IMR-90 (cell line): ENCODE measurements around the gene CSF1. TPM values are rescaled to one million over a fixed set of nuclear protein-coding genes. Genes with fewer than 3 reads are reported as not detected.

Experiments
- ATAC-seq: fragments of 200-7000 bp; cut with Tn5 transposase; 2 replicates; pipeline ENCODE4 v1.9.1; 2020; ENCODE audit warnings: low read depth, mild to moderate bottlenecking, moderate library complexity
- BruUV-seq: library from RNA; stranded (reverse); fragments of 400-500 nt; replicated peaks from 2 replicates; lab custom pipeline; 2021; lab: Mats Ljungman, UMichigan
- CTCF ChIA-PET: fragments of 300-600 bp; formaldehyde crosslinking; extraction: SDS; loops from one replicate; lab custom pipeline; 2021; ENCODE audit warnings: antibody characterized with exemption; lab: Yijun Ruan, JAX
- POLR2A ChIA-PET: fragments of 300-600 bp; sonication (Branson Sonifier 250); formaldehyde crosslinking; loops from one replicate; lab custom pipeline; 2022; ENCODE audit warnings: antibody characterized with exemption; ENCODE audit not compliant: unreplicated experiment; lab: Charles Lee
- DNase-seq: peaks from one replicate; pipeline ENCODE4 v3.0.0; 2013
- H2AFZ ChIP-seq: replicated peaks from 2 replicates; pipeline ENCODE3; 2013; ENCODE audit warnings: low read length, mild to moderate bottlenecking; ENCODE audit not compliant: poor library complexity
- H2AK5ac ChIP-seq: 2 replicates; pipeline ENCODE4 v1.6.1; 2013; ENCODE audit warnings: low read depth, low read length, inconsistent platforms
- H2AK9ac ChIP-seq: replicated peaks from 2 replicates; pipeline ENCODE3; 2013; ENCODE audit warnings: mild to moderate bottlenecking, low read depth, low read length, moderate library complexity; ENCODE audit not compliant: poor library complexity
- H2BK120ac ChIP-seq: 2 replicates; pipeline ENCODE4 v1.6.1; 2013; ENCODE audit warnings: low read depth, low read length, inconsistent platforms
- H2BK15ac ChIP-seq: 3 replicates; pipeline ENCODE4 v1.6.1; 2013; ENCODE audit warnings: low read depth, low read length, inconsistent platforms
- H2BK20ac ChIP-seq: 2 replicates; pipeline ENCODE4 v1.6.1; 2013; ENCODE audit warnings: low read depth, mild to moderate bottlenecking, inconsistent platforms, low read length, moderate library complexity
- H2BK5ac ChIP-seq: 2 replicates; pipeline ENCODE4 v1.6.1; 2013; ENCODE audit warnings: mild to moderate bottlenecking, low read depth, low read length, inconsistent platforms; ENCODE audit not compliant: poor library complexity, severe bottlenecking
- H3K14ac ChIP-seq: replicated peaks from 2 replicates; pipeline ENCODE4 v1.6.1; 2013; ENCODE audit warnings: low read depth, low read length, inconsistent platforms
- H3K18ac ChIP-seq: 2 replicates; pipeline ENCODE4 v1.6.1; 2013; ENCODE audit warnings: low read depth, low read length, control low read depth
- H3K23ac ChIP-seq: 2 replicates; pipeline ENCODE4 v1.6.1; 2013; ENCODE audit warnings: low read depth, low read length, inconsistent platforms
- H3K27ac ChIP-seq: 2 replicates; pipeline ENCODE4 v1.5.1; 2013; ENCODE audit warnings: mild to moderate bottlenecking, control low read depth, low read length; ENCODE audit not compliant: insufficient read depth
- H3K27me3 ChIP-seq: 2 replicates; pipeline ENCODE4 v1.6.1; 2013; ENCODE audit warnings: low read length; ENCODE audit not compliant: control insufficient read depth, insufficient read depth
- H3K36me3 ChIP-seq: 2 replicates; pipeline ENCODE4 v1.6.1; 2013; ENCODE audit warnings: low read length, mixed read lengths; ENCODE audit not compliant: control insufficient read depth, insufficient read depth
- H3K4ac ChIP-seq: 2 replicates; pipeline ENCODE4 v1.6.1; 2013; ENCODE audit warnings: low read depth, low read length, inconsistent platforms
- H3K4me1 ChIP-seq: 2 replicates; pipeline ENCODE4 v1.6.1; 2013; ENCODE audit warnings: low read length, mixed read lengths; ENCODE audit not compliant: control insufficient read depth, insufficient read depth
- H3K4me2 ChIP-seq: 2 replicates; pipeline ENCODE4 v1.6.1; 2013; ENCODE audit warnings: low read depth, mild to moderate bottlenecking, control low read depth, low read length, moderate library complexity
- H3K4me3 ChIP-seq: 2 replicates; pipeline ENCODE4 v1.5.1; 2013; ENCODE audit warnings: low read depth, mild to moderate bottlenecking, control low read depth, low read length, moderate library complexity; ENCODE audit not compliant: insufficient read depth
- H3K56ac ChIP-seq: 2 replicates; pipeline ENCODE4 v1.6.1; 2013; ENCODE audit warnings: low read length, inconsistent platforms; ENCODE audit not compliant: insufficient read depth; ENCODE audit errors: extremely low read depth
- H3K79me1 ChIP-seq, 2 experiments: 2 replicates each; pipeline ENCODE4 v1.6.1; 2013; ENCODE audit warnings: low read length in 2 of 2, inconsistent platforms in 1 of 2, low read depth in 1 of 2
- H3K9ac ChIP-seq: 2 replicates; pipeline ENCODE4 v1.6.1; 2013; ENCODE audit warnings: low read depth, low read length, control low read depth
- H3K9me1 ChIP-seq: 2 replicates; pipeline ENCODE4 v1.6.1; 2013; ENCODE audit warnings: low read length, inconsistent platforms; ENCODE audit not compliant: insufficient read depth
- H3K9me3 ChIP-seq: 2 replicates; pipeline ENCODE4 v1.6.1; 2013; ENCODE audit warnings: low read length; ENCODE audit not compliant: control insufficient read depth, insufficient read depth
- H4K20me1 ChIP-seq: 2 replicates; pipeline ENCODE4 v1.6.1; 2013; ENCODE audit warnings: low read length, inconsistent platforms; ENCODE audit not compliant: insufficient read depth
- H4K5ac ChIP-seq: 2 replicates; pipeline ENCODE4 v1.6.1; 2013; ENCODE audit warnings: mild to moderate bottlenecking, low read depth, low read length, control low read depth
- H4K8ac ChIP-seq, 2 experiments: 2 replicates each; pipeline ENCODE4 v1.6.1; 2013; ENCODE audit warnings: low read depth in 2 of 2, low read length in 2 of 2, control low read depth in 1 of 2, inconsistent platforms in 1 of 2
- H4K91ac ChIP-seq: 2 replicates; pipeline ENCODE4 v1.6.1; 2013; ENCODE audit warnings: low read depth, low read length, inconsistent platforms; ENCODE audit not compliant: insufficient read depth
- CEBPB ChIP-seq: IDR thresholded peaks from 2 replicates; pipeline ENCODE4 v1.6.1; 2012; ENCODE audit warnings: low read depth, low read length, improper control_type of control experiment
- ELK1 ChIP-seq: fragments of 150-350 bp; IDR thresholded peaks from 2 replicates; pipeline ENCODE4 v1.6.1; 2016; ENCODE audit warnings: low read depth, mild to moderate bottlenecking, low read length, moderate library complexity, borderline replicate concordance
- FOS ChIP-seq: fragments of 150-350 bp; IDR thresholded peaks from 2 replicates; pipeline ENCODE4 v1.6.1; 2016; ENCODE audit warnings: low read depth, low read length
- POLR2A ChIP-seq: IDR thresholded peaks from 2 replicates; pipeline ENCODE4 v1.6.1; 2012; ENCODE audit warnings: mild to moderate bottlenecking, low read depth, low read length
- RAD21 ChIP-seq: IDR thresholded peaks from 2 replicates; pipeline ENCODE4 v1.6.1; 2012; ENCODE audit warnings: low read length, improper control_type of control experiment
- RCOR1 ChIP-seq: IDR thresholded peaks from 2 replicates; pipeline ENCODE4 v1.6.1; 2012; ENCODE audit warnings: mild to moderate bottlenecking, low read length, improper control_type of control experiment; ENCODE audit not compliant: insufficient replicate concordance
- WGBS, 2 experiments: methylation state at CpG; one replicate each; pipeline versions ENCODE4 v1.1.5 to v1.1.7; 2013; ENCODE audit warnings: missing lambda C conversion rate in 2 of 2; ENCODE audit not compliant: insufficient read length in 1 of 2; ENCODE audit errors: extremely low coverage in 2 of 2; 5-methylcytosine and 5-hydroxymethylcytosine counted together
- dilution Hi-C: fragments of 300-500 bp; cut with HindIII; formaldehyde crosslinking; loops from one replicate; pipeline ENCODE4 v1.14.3; 2018; ENCODE audit warnings: low sequenced_read_pairs; ENCODE audit not compliant: unreplicated experiment
- in situ Hi-C: fragments of 300-500 bp; cut with MboI; formaldehyde crosslinking; loops from 3 replicates; pipeline ENCODE4 v1.14.3; 2019; ENCODE audit warnings: low sequenced_read_pairs, inconsistent platforms, mixed read lengths
- intact Hi-C: fragments of 100-400 bp; cut with micrococcal nuclease; formaldehyde crosslinking; loops from 2 replicates; pipeline ENCODE4 v1.10.0; 2022
- polyA plus RNA-seq, 3 experiments: library from polyadenylated mRNA; depleted of rRNA; stranded (reverse); fragments of >200 nt; gene quantifications; 2 replicates each; pipeline ENCODE4 v1.2.3, GENCODE V29; 2012; ENCODE audit warnings: low replicate concordance in 1 of 3
- total RNA-seq: library from RNA; depleted of rRNA; stranded (reverse); fragments of >200 nt; gene quantifications from 2 replicates; pipeline ENCODE4 v1.2.3, GENCODE V29; 2012

The CSF1 gene
- total and polyA plus RNA-seq, 2 of the 4 experiments (the other 2 are of a cell fraction), result 14.3 to 22.0 TPM

- no peak overlapping the region for H2AK9ac ChIP-seq
- dilution Hi-C loops (no loop called here), intact Hi-C loops (no loop called here), in situ Hi-C loops (no loop called here)
- H3K18ac ChIP-seq, result no peak overlapping the region
- no peaks in the 10 kb centered on the region for H3K27me3 ChIP-seq
- no peak overlapping the region for H2BK20ac ChIP-seq
- H2BK5ac ChIP-seq, result no peak overlapping the region
- H3K27ac ChIP-seq, result no peak overlapping the region
- peaks cover 16% of the 10 kb centered on the region for H3K4me1 ChIP-seq
- no peaks in the 10 kb centered on the region for H3K9me3 ChIP-seq
- WGBS, 2 experiments, result 84% methylated on average over 2 of the region's 2 CpGs; no CpG with 5 or more reads in 1 of the 2 experiments
- H2BK15ac ChIP-seq, result no peak overlapping the region
- no TSS peak for BruUV-seq
- peaks cover 10% of the 10 kb centered on the region for H4K20me1 ChIP-seq
- H3K23ac ChIP-seq, result no peak overlapping the region
- H3K4ac ChIP-seq, result no peak overlapping the region
- H4K91ac ChIP-seq, result no peak overlapping the region
- no peak overlapping the region for H3K4me3 ChIP-seq
- no peak overlapping the region for H3K56ac ChIP-seq
- no peak overlapping the region for H2AK5ac ChIP-seq
- ATAC-seq, result peak; percentile 18; the same call in 1 of the 2 replicates
- POLR2A ChIA-PET, result no interaction called here
- H3K4me2 ChIP-seq, result no peak overlapping the region
- H3K9me1 ChIP-seq, result peaks cover 9% of the 10 kb centered on the region
- no peak overlapping the region for H2BK120ac ChIP-seq
- H2AFZ ChIP-seq, result no peak overlapping the region
- no peak overlapping the region for H4K5ac ChIP-seq
- CTCF ChIA-PET, result no interaction called here
- H3K79me1 ChIP-seq, result peaks cover 4 to 63% of the 10 kb centered on the region in 2 experiments; a peak in 3 of 4 replicates
- peak; percentile 91 for DNase-seq
- H3K14ac ChIP-seq, result no peak overlapping the region
- TF ChIP-seq RCOR1 (peak; percentile 76), FOS (peak; percentile 65), RAD21 (no peak), ELK1 (no peak), CEBPB (peak; percentile 92), POLR2A (no peak)
- H3K36me3 ChIP-seq, result peaks cover 79% of the 10 kb centered on the region
- H4K8ac ChIP-seq, result no peak overlapping the region; a peak in 1 of 4 replicates
- H3K9ac ChIP-seq, result no peak overlapping the region
These were observed 16.1 kb downstream of the CSF1 start for GRCh38 chr1:109926662-109927300.
